Effector memory CD8-positive, alpha-beta T cell (primary cell): ENCODE measurements around the gene MEGF10.
"Not testable (repeated sequence)": the region's sequence is repeated elsewhere in the genome, so short reads cannot be mapped to it uniquely, and the experiment has no call there.

ENCODE experiments used
- ATAC-seq: fragments of 150-1000 bp; cut with Tn5 transposase; replicated peaks from 2 replicates; pipeline ENCODE4 v1.10.0; 2021; ENCODE audit warnings: mild to moderate bottlenecking, moderate library complexity
- DNase-seq, 3 experiments: peaks; one replicate each; pipeline ENCODE4 v3.0.0; 2021
- H3K27ac Mint-ChIP-seq, 2 donors: one replicate each; pipeline ENCODE4 v1.8.0; 2022; ENCODE audit warnings: mild to moderate bottlenecking in 2 of 2, mixed read lengths in 2 of 2, moderate library complexity in 2 of 2
- H3K27me3 Mint-ChIP-seq, 2 donors: one replicate each; pipeline ENCODE4 v1.8.0; 2022; ENCODE audit warnings: mixed read lengths in 2 of 2
- H3K36me3 Mint-ChIP-seq: one replicate; pipeline ENCODE4 v1.8.0; 2022; ENCODE audit warnings: mild to moderate bottlenecking, moderate library complexity, mixed read lengths; ENCODE audit not compliant: insufficient read depth
- H3K4me1 Mint-ChIP-seq, 2 donors: one replicate each; pipeline ENCODE4 v1.8.0; 2022; ENCODE audit warnings: low read depth in 2 of 2, mixed read lengths in 2 of 2
- H3K4me3 Mint-ChIP-seq, 2 donors: one replicate each; pipeline ENCODE4 v1.8.0; 2022; ENCODE audit warnings: mild to moderate bottlenecking in 2 of 2, mixed read lengths in 2 of 2, moderate library complexity in 2 of 2
- H3K9me3 Mint-ChIP-seq, 2 donors: one replicate each; pipeline ENCODE4 v1.8.0; 2022; ENCODE audit warnings: mixed read lengths in 2 of 2

The MEGF10 gene

GRCh38 chr5:127305493-127305892, 14.9 kb downstream of the MEGF10 start:
- peaks cover 17 to 29% of the 10 kb centered on the region in 2 donors for H3K27me3 Mint-ChIP-seq
- H3K4me3 Mint-ChIP-seq, result no peak overlapping the region
- H3K36me3 Mint-ChIP-seq, result no peaks in the 10 kb centered on the region
- no peak for ATAC-seq
- DNase-seq, result no peak
- H3K4me1 Mint-ChIP-seq, result no peaks in the 10 kb centered on the region
- H3K9me3 Mint-ChIP-seq, result no peaks in the 10 kb centered on the region
- H3K27ac Mint-ChIP-seq, result no peak overlapping the region

- Mint-ChIP-seq H3K4me1 (no peaks in the 10 kb centered on the region), H3K9me3 (no peaks in the 10 kb centered on the region), H3K27me3 (peaks cover 13 to 29% of the 10 kb centered on the region in 2 donors), H3K36me3 (no peaks in the 10 kb centered on the region), H3K27ac (no peak overlapping the region), H3K4me3 (no peak overlapping the region)
- DNase-seq (no peak), ATAC-seq (no peak)
Observed at GRCh38 chr5:127306036-127306435, 15.4 kb downstream of the MEGF10 start.

GRCh38 chr5:127306647-127307046, 16.1 kb downstream of the MEGF10 start:
- ATAC-seq (no peak), DNase-seq (no peak)
- H3K27me3 Mint-ChIP-seq, result peaks cover 10 to 29% of the 10 kb centered on the region in 2 donors
- H3K4me3 Mint-ChIP-seq, result no peak overlapping the region
- H3K27ac Mint-ChIP-seq, result no peak overlapping the region
- H3K4me1 Mint-ChIP-seq, result no peaks in the 10 kb centered on the region
- no peaks in the 10 kb centered on the region for H3K9me3 Mint-ChIP-seq
- H3K36me3 Mint-ChIP-seq, result no peaks in the 10 kb centered on the region

GRCh38 chr5:127307868-127308267, 17.3 kb downstream of the MEGF10 start:
- Mint-ChIP-seq H3K27me3 (peaks cover 2 to 21% of the 10 kb centered on the region in 2 donors), H3K4me3 (no peak overlapping the region), H3K27ac (no peak overlapping the region), H3K9me3 (no peaks in the 10 kb centered on the region), H3K4me1 (no peaks in the 10 kb centered on the region), H3K36me3 (no peaks in the 10 kb centered on the region)
- DNase-seq (no peak), ATAC-seq (no peak)

GRCh38 chr5:127308325-127308724, 17.7 kb downstream of the MEGF10 start:
- not testable (repeated sequence) for DNase-seq, H3K36me3 Mint-ChIP-seq, H3K27ac Mint-ChIP-seq, ATAC-seq, H3K9me3 Mint-ChIP-seq, H3K4me3 Mint-ChIP-seq, H3K4me1 Mint-ChIP-seq
- peaks cover 0 to 19% of the 10 kb centered on the region in 2 donors for H3K27me3 Mint-ChIP-seq

GRCh38 chr5:127308945-127309344, 18.3 kb downstream of the MEGF10 start:
- Mint-ChIP-seq H3K4me3 (no peak overlapping the region), H3K27me3 (peaks cover 5 to 19% of the 10 kb centered on the region in 2 donors), H3K9me3 (no peaks in the 10 kb centered on the region), H3K36me3 (no peaks in the 10 kb centered on the region), H3K4me1 (no peaks in the 10 kb centered on the region), H3K27ac (no peak overlapping the region)
- ATAC-seq (no peak), DNase-seq (no peak)

GRCh38 chr5:127311349-127311748, 20.8 kb downstream of the MEGF10 start:
- ATAC-seq, result no peak
- Mint-ChIP-seq H3K4me3 (no peak overlapping the region), H3K27ac (no peak overlapping the region), H3K4me1 (no peaks in the 10 kb centered on the region), H3K36me3 (no peaks in the 10 kb centered on the region), H3K9me3 (no peaks in the 10 kb centered on the region), H3K27me3 (peaks cover 12 to 22% of the 10 kb centered on the region in 2 donors)
- DNase-seq, result no peak

GRCh38 chr5:127311781-127312525, 21.4 kb downstream of the MEGF10 start:
- DNase-seq, result no peak

GRCh38 chr5:127313379-127313778, 22.8 kb downstream of the MEGF10 start:
- no peaks in the 10 kb centered on the region for H3K9me3 Mint-ChIP-seq
- H3K27me3 Mint-ChIP-seq, result peaks cover 23 to 25% of the 10 kb centered on the region in 2 donors
- no peaks in the 10 kb centered on the region for H3K36me3 Mint-ChIP-seq
- no peak overlapping the region for H3K27ac Mint-ChIP-seq
- DNase-seq (no peak), ATAC-seq (no peak)
- H3K4me1 Mint-ChIP-seq, result no peaks in the 10 kb centered on the region
- H3K4me3 Mint-ChIP-seq, result no peak overlapping the region

More at GRCh38 chr5:127311781-127312525, 21.4 kb downstream of the MEGF10 start:
- no peak overlapping the region for H3K4me3 Mint-ChIP-seq
- no peaks in the 10 kb centered on the region for H3K36me3 Mint-ChIP-seq
- no peak for ATAC-seq
- H3K4me1 Mint-ChIP-seq, result no peaks in the 10 kb centered on the region
- H3K27me3 Mint-ChIP-seq, result peaks cover 18 to 28% of the 10 kb centered on the region in 2 donors
- H3K9me3 Mint-ChIP-seq, result no peaks in the 10 kb centered on the region
- H3K27ac Mint-ChIP-seq, result no peak overlapping the region

GRCh38 chr5:127313847-127314473, 23.4 kb downstream of the MEGF10 start:
- no peaks in the 10 kb centered on the region for H3K36me3 Mint-ChIP-seq
- no peak overlapping the region for H3K27ac Mint-ChIP-seq
- H3K4me3 Mint-ChIP-seq, result no peak overlapping the region
- peaks cover 23% of the 10 kb centered on the region in 2 donors for H3K27me3 Mint-ChIP-seq
- no peaks in the 10 kb centered on the region for H3K9me3 Mint-ChIP-seq
- DNase-seq (peak; percentile 35 to 54 (median 50)), ATAC-seq (peak; percentile 74)
- H3K4me1 Mint-ChIP-seq, result no peaks in the 10 kb centered on the region

GRCh38 chr5:127316011-127316410, 25.4 kb downstream of the MEGF10 start:
- DNase-seq, result no peak
- Mint-ChIP-seq H3K36me3 (no peaks in the 10 kb centered on the region), H3K4me3 (no peak overlapping the region), H3K27me3 (peaks cover 11 to 23% of the 10 kb centered on the region in 2 donors), H3K9me3 (no peaks in the 10 kb centered on the region), H3K4me1 (peaks cover 0 to 3% of the 10 kb centered on the region in 2 donors), H3K27ac (no peak overlapping the region)
- no peak for ATAC-seq

- H3K36me3 Mint-ChIP-seq, DNase-seq, H3K27ac Mint-ChIP-seq, H3K4me1 Mint-ChIP-seq, H3K9me3 Mint-ChIP-seq, H3K4me3 Mint-ChIP-seq, ATAC-seq: not testable (repeated sequence)
- H3K27me3 Mint-ChIP-seq, result peaks cover 11 to 23% of the 10 kb centered on the region in 2 donors
Observed at GRCh38 chr5:127317385-127317784, 26.8 kb downstream of the MEGF10 start.

- Mint-ChIP-seq H3K4me3 (no peak overlapping the region), H3K4me1 (peaks cover 3% of the 10 kb centered on the region in 2 donors), H3K27ac (no peak overlapping the region), H3K36me3 (no peaks in the 10 kb centered on the region), H3K27me3 (peaks cover 11 to 12% of the 10 kb centered on the region in 2 donors), H3K9me3 (no peaks in the 10 kb centered on the region)
- DNase-seq, result no peak
- no peak for ATAC-seq
Observed at GRCh38 chr5:127320032-127320965, 29.7 kb downstream of the MEGF10 start.
